Measurements from ENCODE around the gene AQP7. TPM values are rescaled to one million over a fixed set of nuclear protein-coding genes. Genes with fewer than 3 reads are reported as not detected.

Gene AQP7
- polyA plus RNA-seq, 1 donor from 2014 or later, result not detected

GRCh38 chr9:33375841-33376321 is 26.5 kb downstream of the AQP7 start:
- no peak overlapping the region for H3K4me2 ChIP-seq (ENCODE audit: low read length)
- H3K36me3 ChIP-seq (ENCODE audit: insufficient read depth, low read length), result peaks cover 4% of the 10 kb centered on the region
- H3K27ac ChIP-seq (ENCODE audit: low read length), result no peak overlapping the region
- no peak overlapping the region for H2AFZ ChIP-seq (ENCODE audit: low read depth, low read length)
- H3K27me3 ChIP-seq (ENCODE audit: insufficient read depth, low read depth, low read length), result no peaks in the 10 kb centered on the region
- no peaks in the 10 kb centered on the region for H3K9me3 ChIP-seq (ENCODE audit: low read length)
- no peak overlapping the region for H3K4me3 ChIP-seq (ENCODE audit: low read length)
- no peaks in the 10 kb centered on the region for H3K79me2 ChIP-seq (replicated peaks; ENCODE audit: insufficient read depth, low read length)
- no peaks in the 10 kb centered on the region for H3K9me2 ChIP-seq (ENCODE audit: insufficient read depth, low read length)
- no peak for TF ChIP-seq EZH2 (IDR thresholded peaks at IDR 0.05; ENCODE audit: borderline replicate concordance, insufficient read depth, low read length, poor library complexity, severe bottlenecking)
- TF ChIP-seq RAD21 (conservative IDR thresholded peaks at IDR 0.05), result no peak
- no peak for TF ChIP-seq POLR2AphosphoS5 (IDR thresholded peaks at IDR 0.05)
- TF ChIP-seq MXI1 (conservative IDR thresholded peaks at IDR 0.05; ENCODE audit: poor library complexity, severe bottlenecking), result no peak
- TF ChIP-seq, protein P1, sequence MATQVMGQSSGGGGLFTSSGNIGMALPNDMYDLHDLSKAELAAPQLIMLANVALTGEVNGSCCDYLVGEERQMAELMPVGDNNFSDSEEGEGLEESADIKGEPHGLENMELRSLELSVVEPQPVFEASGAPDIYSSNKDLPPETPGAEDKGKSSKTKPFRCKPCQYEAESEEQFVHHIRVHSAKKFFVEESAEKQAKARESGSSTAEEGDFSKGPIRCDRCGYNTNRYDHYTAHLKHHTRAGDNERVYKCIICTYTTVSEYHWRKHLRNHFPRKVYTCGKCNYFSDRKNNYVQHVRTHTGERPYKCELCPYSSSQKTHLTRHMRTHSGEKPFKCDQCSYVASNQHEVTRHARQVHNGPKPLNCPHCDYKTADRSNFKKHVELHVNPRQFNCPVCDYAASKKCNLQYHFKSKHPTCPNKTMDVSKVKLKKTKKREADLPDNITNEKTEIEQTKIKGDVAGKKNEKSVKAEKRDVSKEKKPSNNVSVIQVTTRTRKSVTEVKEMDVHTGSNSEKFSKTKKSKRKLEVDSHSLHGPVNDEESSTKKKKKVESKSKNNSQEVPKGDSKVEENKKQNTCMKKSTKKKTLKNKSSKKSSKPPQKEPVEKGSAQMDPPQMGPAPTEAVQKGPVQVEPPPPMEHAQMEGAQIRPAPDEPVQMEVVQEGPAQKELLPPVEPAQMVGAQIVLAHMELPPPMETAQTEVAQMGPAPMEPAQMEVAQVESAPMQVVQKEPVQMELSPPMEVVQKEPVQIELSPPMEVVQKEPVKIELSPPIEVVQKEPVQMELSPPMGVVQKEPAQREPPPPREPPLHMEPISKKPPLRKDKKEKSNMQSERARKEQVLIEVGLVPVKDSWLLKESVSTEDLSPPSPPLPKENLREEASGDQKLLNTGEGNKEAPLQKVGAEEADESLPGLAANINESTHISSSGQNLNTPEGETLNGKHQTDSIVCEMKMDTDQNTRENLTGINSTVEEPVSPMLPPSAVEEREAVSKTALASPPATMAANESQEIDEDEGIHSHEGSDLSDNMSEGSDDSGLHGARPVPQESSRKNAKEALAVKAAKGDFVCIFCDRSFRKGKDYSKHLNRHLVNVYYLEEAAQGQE (IDR thresholded peaks at IDR 0.05; ENCODE audit: borderline replicate concordance), result no peak
- TF ChIP-seq SMC3 (conservative IDR thresholded peaks at IDR 0.05; ENCODE audit: poor library complexity), result no peak
- TF ChIP-seq, protein P2, sequence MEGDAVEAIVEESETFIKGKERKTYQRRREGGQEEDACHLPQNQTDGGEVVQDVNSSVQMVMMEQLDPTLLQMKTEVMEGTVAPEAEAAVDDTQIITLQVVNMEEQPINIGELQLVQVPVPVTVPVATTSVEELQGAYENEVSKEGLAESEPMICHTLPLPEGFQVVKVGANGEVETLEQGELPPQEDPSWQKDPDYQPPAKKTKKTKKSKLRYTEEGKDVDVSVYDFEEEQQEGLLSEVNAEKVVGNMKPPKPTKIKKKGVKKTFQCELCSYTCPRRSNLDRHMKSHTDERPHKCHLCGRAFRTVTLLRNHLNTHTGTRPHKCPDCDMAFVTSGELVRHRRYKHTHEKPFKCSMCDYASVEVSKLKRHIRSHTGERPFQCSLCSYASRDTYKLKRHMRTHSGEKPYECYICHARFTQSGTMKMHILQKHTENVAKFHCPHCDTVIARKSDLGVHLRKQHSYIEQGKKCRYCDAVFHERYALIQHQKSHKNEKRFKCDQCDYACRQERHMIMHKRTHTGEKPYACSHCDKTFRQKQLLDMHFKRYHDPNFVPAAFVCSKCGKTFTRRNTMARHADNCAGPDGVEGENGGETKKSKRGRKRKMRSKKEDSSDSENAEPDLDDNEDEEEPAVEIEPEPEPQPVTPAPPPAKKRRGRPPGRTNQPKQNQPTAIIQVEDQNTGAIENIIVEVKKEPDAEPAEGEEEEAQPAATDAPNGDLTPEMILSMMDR (IDR thresholded peaks at IDR 0.05; ENCODE audit: poor library complexity, severe bottlenecking), result no peak
- TF ChIP-seq TAF1 (IDR thresholded peaks at IDR 0.05; ENCODE audit: low read depth), result no peak
- H3F3A ChIP-seq (ENCODE audit: insufficient read depth, low read length, poor library complexity, severe bottlenecking), result no peaks in the 10 kb centered on the region
- H3K9ac ChIP-seq (ENCODE audit: low read length), result no peak overlapping the region
- H4K20me1 ChIP-seq (ENCODE audit: insufficient read depth), result no peaks in the 10 kb centered on the region

- TF ChIP-seq SMC3 (conservative IDR thresholded peaks at IDR 0.05; ENCODE audit: poor library complexity) (peak; percentile 5), MXI1 (conservative IDR thresholded peaks at IDR 0.05; ENCODE audit: poor library complexity, severe bottlenecking) (no peak)
- Histone ChIP-seq H4K20me1 (ENCODE audit: insufficient read depth) (no peaks in the 10 kb centered on the region), H2AFZ (ENCODE audit: low read depth, low read length) (no peak overlapping the region)
Measured at GRCh38 chr9:33375238-33375840, 27.0 kb downstream of the AQP7 start.

More at GRCh38 chr9:33375238-33375840, 27.0 kb downstream of the AQP7 start:
- Histone ChIP-seq H3K9me3 (ENCODE audit: low read length) (no peaks in the 10 kb centered on the region), H3K9ac (ENCODE audit: low read length) (no peak overlapping the region), H3K27me3 (ENCODE audit: insufficient read depth, low read depth, low read length) (no peaks in the 10 kb centered on the region), H3K27ac (ENCODE audit: low read length) (no peak overlapping the region), H3K36me3 (ENCODE audit: insufficient read depth, low read length) (peaks cover 8% of the 10 kb centered on the region), H3K4me2 (ENCODE audit: low read length) (no peak overlapping the region), H3K4me3 (ENCODE audit: low read length) (no peak overlapping the region), H3K79me2 (replicated peaks; ENCODE audit: insufficient read depth, low read length) (no peaks in the 10 kb centered on the region), H3K9me2 (ENCODE audit: insufficient read depth, low read length) (no peaks in the 10 kb centered on the region), H3F3A (ENCODE audit: insufficient read depth, low read length, poor library complexity, severe bottlenecking) (no peaks in the 10 kb centered on the region)

Measured in neural cell (in vitro differentiated cells).